Amygdala (tissue), 56 donors: ENCODE data around the gene NID1.
"Not testable (repeated sequence)": the region's sequence is repeated elsewhere in the genome, so short reads cannot be mapped to it uniquely, and the experiment has no call there.

ENCODE experiments used
- DNase-seq, 56 donors: peaks; one replicate each; lab custom pipeline; 2025; lab: John Stamatoyannopoulos, UW

NID1 gene

GRCh38 chr1:236095705-236096520, 31.0 kb upstream of the NID1 start:
- no peak for DNase-seq

DNA sequence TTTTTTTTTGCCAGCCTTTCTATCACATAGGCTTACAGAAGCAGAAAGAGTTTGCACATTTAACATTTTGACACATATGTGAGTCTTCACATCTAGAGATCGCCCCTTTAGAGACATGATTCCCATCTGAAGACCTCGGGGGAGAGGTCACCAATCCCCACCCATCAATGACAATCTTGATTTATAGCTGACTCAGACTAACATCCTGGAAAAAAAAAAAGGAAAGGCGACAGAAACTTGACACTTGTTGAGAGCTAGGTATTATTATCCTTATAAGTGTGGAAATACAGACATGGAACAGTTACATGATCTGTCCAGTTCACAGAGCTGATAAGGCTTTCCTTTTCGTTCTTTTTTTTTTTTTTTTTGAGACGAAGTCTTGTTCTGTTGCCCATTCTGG, 28.0 kb upstream of the NID1 start:
- DNase-seq, result no peak

- no peak for DNase-seq
Measured at GRCh38 chr1:236091933-236092318, 27.0 kb upstream of the NID1 start.

- DNase-seq, result no peak
Measured at GRCh38 chr1:236090741-236091147, 25.9 kb upstream of the NID1 start.

- no peak for DNase-seq
Measured at GRCh38 chr1:236089046-236089773, 24.3 kb upstream of the NID1 start.

DNA sequence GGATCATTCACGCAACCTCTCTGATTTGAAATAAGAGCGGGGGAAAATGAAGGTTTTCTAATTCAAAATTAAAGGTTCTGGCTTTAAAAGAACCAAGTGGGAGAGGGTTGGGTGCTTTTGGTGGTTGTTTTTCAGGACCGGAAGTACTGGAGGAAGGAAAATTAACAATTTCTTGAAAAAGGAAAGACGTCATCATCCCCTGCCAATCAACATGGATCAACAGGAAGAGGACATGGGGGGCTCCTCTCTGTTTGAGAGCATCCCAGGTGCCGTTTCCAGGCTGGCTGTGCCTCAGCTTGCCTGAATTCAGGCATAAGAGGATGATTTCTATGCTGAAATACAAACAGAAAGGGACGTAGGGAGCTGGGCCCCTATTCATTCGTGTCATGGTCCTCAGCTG, 21.6 kb upstream of the NID1 start:
- DNase-seq, result no peak

DNA sequence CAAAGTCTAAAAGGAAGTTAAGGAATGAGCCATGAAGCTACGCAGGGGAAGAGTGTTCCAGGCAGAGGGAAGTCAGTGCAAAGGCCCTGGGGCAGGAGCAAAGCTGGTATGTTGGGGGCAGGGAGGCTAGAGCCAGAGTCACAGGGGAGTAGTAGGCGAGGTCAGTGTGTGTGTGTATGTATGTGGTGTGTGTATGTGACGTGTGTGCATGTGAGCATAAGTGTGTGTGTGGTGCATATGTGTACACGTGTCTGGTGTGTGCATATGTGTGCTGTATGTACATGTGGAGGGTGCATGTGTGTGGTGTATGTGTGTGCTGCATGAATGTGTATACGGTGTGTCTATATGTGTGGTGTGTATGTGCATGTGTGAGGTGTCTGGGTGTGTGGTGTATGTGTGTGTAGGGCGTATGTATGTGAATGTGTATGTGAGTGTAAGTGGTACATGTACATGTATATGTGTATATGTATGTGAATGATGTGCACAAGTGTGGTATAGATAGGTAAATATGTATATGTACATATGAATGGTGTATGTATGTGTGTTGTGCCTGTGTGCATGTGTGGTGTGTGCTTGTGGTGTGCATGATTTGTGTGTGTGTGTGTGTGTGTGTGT, 20.8 kb upstream of the NID1 start:
- no peak for DNase-seq

GRCh38 chr1:236084386-236084730, 19.5 kb upstream of the NID1 start:
- no peak for DNase-seq

- DNase-seq, result no peak
Measured at GRCh38 chr1:236083650-236084385, 18.9 kb upstream of the NID1 start.

DNA sequence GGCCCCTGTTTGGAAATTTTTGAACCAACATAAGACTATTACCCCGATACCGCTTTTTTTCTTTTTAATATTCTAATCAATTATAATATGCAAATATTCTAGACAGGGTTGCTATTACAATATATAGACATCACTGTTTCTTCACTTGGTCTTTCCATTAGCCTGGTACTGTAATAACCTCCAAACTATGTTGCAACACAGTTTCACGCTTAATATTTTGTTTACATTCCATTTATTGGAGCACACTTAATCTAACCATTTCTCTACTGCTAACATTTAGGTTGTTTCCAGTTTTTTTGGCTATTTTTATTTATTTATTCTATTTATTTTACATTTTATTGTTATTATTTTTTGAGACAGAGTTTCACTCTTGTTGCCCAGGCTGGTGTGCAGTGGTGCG, 17.6 kb upstream of the NID1 start:
- no peak for DNase-seq

- no peak for DNase-seq
Measured at GRCh38 chr1:236081546-236082227, 16.8 kb upstream of the NID1 start.

DNA sequence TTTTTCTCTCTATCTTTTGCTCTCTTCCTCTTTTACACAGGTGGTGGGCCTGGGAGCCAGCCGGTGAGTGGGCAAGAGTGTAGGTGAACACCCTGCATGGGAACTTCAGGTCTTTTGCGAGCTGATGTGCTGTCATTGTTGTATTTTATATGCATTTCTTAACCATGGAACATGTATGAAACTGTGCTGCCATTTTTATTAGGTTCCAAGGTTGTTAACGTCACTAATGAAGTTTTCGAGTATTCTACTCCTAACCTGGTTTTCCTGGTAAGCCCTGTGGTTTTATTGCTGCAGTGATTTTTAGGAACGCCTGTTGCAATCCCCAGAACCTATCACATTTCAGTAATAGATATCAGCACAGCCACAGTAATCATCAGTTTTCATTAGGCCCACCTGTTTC, 14.8 kb upstream of the NID1 start:
- DNase-seq, result no peak

DNA sequence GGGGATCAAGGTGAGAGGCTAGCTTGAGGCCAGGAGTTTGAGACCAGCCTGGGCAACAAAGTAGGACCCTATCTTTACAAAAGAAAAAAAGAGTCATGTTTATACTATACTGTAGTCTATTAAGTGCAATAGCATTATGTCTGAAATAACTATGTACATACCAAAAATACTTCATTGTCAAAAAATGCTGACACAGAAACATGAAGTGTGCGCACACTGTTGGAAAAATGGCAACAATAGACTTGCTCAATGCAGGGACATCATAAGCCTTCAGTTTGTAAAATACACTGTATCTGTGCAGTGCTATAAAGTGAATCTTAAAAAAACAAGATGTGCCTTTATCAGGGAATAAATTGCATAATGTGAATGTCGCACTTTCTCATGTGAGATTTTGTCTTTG, 14.1 kb upstream of the NID1 start:
- no peak for DNase-seq

DNA sequence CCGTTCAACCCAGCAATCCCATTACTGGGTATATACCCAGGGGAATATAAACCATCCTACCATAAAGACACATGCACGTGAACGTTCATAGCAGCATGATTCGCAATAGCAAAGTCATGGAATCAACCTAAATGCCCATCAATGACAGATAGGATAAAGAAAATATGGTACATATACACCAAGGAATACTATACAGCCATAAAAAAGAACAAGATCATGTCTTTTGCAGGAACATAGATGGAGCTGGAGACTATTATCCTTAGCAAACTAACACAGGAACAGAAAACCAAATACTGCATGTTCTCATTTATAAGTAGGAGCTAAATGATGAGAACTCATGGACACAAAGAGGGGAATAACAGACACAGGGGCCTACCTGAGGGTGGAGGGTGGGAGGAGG, 13.2 kb upstream of the NID1 start:
- not testable (repeated sequence) for DNase-seq

- no peak for DNase-seq
Measured at GRCh38 chr1:236075848-236076247, 11.0 kb upstream of the NID1 start.

DNA sequence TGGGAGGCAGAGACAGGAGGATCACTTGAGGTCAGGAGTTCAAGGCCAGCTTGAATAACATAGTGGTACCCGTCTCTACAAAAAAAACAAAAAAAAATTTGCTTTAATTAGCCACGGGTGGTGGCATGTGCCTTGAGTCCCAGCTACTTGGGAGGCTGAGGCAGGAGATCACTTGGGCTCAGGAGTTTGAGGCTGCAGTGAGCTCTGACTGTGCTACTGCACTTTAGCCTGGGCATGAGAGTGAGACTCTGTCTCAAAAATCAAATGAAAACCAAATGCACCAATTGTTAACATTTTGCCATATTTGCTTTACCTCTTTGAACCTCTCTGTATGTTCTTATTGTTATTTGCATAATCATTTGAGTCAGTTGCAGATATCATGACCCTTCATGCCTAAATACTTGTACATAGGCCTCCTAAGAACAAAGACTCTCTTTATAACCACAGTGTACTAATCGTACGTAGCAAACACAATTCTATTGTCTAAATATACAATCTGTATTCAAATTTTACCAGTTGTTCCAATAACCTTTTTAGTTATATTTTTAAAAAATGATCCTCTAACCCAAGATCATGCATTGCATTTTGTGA, 8.5 kb upstream of the NID1 start:
- DNase-seq, result no peak

GRCh38 chr1:236072001-236072400, 7.1 kb upstream of the NID1 start:
- no peak for DNase-seq

DNA sequence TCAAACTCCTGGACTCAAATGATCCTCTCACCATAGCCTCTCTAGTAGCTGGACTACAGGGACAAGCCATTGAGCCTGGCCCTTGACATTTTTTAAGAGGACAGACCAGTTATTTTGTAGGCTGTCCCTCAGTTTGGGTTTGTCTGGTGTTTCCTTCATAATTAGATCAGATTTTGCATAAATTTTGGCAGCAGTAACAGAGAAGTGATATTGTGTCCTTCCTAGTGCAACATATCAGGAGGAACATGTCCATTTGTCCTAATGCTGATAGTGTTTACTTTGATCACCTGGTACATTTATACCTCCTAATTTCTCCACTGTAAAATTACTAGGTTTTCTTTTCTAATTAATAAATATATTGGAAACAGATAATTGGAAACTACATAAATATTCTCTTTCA, 5.9 kb upstream of the NID1 start:
- DNase-seq, result no peak

GRCh38 chr1:236069796-236070195, 4.9 kb upstream of the NID1 start:
- DNase-seq, result no peak

- DNase-seq, result no peak
Measured at GRCh38 chr1:236067854-236068454, 3.1 kb upstream of the NID1 start.
